CD4-positive, alpha-beta T cell treated with Interleukin-4 for 4 hours (primary cell): ENCODE measurements around the gene HBD.

Source experiments
- DNase-seq: peaks from one replicate; pipeline ENCODE4 v3.0.0-alpha.2; 2020

HBD gene

GRCh38 chr11:5231111-5231510, 3.2 kb downstream of the HBD start:
- no peak for DNase-seq

DNA sequence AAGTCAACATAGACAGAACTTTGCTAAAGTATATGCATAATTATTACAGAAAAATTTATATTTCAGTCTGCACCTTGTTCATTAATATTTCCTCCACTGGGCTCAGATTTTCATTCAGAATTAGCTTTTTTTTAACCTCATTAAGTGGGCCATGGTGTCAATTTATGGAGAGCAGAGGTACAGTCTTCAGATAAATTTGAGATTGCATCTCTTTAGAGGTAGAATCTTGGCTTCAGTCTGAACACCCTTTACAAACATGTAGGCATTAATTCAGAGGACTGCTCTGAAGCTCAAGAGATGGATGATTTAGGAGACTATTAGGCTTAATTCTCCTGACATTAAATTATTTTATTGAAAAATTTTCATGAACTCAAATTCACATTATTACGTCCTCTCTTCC, 4.0 kb downstream of the HBD start:
- no peak for DNase-seq

DNA sequence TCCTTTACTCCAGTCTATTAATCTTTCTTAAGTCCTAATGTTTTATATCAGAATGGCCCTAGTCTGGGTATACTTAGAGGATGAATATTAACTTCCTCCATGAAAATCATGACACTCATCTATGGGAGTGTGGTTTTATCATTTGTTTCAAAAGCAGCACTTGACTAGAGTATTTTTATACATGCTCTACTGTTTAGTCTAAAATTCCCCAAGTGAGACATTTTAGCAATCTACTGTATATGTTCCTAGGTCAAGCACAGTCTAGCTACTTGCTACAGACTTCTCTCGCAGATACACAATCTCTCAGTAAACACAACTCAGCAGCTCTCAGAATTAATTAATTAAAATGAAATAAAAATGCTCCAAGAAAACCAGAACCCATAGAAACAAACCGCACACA, 4.5 kb downstream of the HBD start:
- DNase-seq = no peak

DNA sequence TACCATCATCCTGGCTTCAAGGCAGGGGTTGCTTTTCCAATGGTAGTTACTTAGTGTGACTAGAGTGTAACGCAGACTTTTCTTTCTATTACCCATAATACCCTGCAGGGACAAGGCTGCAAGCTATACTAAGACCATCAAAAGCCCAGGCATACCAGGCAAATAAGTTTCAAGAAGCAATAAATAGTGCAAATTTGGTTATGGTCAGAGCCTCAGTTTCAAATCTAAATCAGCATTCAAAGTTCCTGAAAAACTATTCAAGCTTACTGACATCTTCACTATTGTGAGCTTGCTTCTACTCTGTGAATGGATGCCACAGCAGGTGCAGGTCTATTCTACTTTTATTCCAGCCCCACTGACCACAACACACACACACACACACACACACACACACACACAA, 4.9 kb downstream of the HBD start:
- no peak for DNase-seq

GRCh38 chr11:5228124-5228523, 6.2 kb downstream of the HBD start:
- DNase-seq = no peak

DNA sequence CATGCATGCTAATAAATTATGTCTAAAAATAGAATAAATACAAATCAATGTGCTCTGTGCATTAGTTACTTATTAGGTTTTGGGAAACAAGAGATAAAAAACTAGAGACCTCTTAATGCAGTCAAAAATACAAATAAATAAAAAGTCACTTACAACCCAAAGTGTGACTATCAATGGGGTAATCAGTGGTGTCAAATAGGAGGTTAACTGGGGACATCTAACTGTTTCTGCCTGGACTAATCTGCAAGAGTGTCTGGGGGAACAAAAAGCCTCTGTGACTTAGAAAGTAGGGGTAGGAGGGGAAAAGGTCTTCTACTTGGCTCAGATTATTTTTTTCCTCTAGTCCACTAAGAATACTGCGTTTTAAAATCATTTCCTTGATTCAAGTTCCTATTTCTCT, 6.6 kb downstream of the HBD start:
- DNase-seq = no peak

DNA sequence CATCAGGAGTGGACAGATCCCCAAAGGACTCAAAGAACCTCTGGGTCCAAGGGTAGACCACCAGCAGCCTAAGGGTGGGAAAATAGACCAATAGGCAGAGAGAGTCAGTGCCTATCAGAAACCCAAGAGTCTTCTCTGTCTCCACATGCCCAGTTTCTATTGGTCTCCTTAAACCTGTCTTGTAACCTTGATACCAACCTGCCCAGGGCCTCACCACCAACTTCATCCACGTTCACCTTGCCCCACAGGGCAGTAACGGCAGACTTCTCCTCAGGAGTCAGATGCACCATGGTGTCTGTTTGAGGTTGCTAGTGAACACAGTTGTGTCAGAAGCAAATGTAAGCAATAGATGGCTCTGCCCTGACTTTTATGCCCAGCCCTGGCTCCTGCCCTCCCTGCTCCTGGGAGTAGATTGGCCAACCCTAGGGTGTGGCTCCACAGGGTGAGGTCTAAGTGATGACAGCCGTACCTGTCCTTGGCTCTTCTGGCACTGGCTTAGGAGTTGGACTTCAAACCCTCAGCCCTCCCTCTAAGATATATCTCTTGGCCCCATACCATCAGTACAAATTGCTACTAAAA, 7.5 kb downstream of the HBD start, which contains the start of gene HBB:
Gene HBB (minus strand): TSS at position 340 of the 579 bp plus-strand sequence. CDS start 50 bp downstream, at position 290.
- no peak for DNase-seq

DNA sequence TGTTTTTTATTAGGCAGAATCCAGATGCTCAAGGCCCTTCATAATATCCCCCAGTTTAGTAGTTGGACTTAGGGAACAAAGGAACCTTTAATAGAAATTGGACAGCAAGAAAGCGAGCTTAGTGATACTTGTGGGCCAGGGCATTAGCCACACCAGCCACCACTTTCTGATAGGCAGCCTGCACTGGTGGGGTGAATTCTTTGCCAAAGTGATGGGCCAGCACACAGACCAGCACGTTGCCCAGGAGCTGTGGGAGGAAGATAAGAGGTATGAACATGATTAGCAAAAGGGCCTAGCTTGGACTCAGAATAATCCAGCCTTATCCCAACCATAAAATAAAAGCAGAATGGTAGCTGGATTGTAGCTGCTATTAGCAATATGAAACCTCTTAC, 8.8 kb downstream of the HBD start:
- DNase-seq = no peak

GRCh38 chr11:5224538-5225479, 9.5 kb downstream of the HBD start:
- DNase-seq = no peak

DNA sequence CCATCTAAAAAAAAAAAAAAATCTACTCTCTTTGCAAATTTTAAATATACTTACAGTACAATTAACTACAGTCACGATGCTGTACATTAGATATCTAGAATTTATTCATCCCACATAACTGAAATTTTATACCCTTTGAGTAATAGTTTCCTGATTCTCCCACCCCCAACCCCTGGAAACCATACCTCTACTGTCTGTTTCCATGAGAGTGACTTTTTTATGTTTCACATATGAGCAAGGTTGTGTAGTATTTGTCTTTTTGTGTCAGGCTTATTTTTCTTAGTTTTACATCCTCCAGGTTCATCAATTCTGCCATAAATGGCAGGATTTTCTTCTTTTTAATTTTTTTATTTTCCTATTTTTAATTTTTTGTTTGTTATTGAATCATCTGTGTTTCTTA, 10.6 kb downstream of the HBD start:
- DNase-seq = no peak

- DNase-seq = no peak
Observed at GRCh38 chr11:5223146-5223545, 11.1 kb downstream of the HBD start.

GRCh38 chr11:5210376-5210885, 23.9 kb downstream of the HBD start:
- DNase-seq = no peak

DNA sequence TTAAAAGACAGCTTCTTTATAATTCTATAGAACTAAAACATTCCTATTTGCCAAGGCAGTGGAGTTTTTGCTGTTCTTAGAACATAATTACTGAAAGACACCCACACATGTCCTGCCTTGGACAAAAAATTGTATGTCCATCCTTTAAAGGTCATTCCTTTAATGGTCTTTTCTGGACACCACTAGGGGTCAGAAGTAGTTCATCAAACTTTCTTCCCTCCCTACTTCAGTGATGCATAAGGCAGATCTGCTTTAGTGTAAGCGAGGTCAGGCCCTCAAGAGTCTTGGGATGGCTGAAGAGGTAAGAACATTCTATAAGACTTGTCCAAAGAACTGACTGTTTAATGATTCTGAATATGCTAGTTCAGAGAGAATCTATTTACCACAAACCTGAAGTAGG, 29.5 kb downstream of the HBD start:
- DNase-seq = no peak

GRCh38 chr11:5203366-5203765, 30.9 kb downstream of the HBD start:
- no peak for DNase-seq

DNA sequence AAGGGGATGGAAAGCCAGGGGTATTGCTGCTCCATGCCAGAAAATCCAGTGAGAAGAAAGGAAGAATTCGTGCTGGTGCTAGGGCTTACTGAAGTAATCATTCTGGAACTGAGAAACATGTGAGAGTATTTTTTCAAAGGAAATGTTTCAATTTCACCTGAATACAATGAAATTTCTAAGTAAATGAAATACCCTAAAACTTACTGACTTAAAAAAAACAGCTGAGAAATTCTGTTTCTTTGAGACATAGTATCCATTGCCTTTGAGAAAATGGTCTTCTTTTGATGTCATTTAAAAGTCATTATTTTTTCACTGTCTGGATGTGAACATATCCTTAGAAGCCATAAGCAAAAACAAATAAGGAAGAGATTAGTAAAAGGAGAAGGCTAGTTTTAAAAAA, 33.7 kb downstream of the HBD start, which contains the start of gene OR51V1:
Gene OR51V1 (minus strand): TSS at position 101 of the 400 bp plus-strand sequence. CDS start 0 bp downstream, at position 101.
- DNase-seq = no peak

DNA sequence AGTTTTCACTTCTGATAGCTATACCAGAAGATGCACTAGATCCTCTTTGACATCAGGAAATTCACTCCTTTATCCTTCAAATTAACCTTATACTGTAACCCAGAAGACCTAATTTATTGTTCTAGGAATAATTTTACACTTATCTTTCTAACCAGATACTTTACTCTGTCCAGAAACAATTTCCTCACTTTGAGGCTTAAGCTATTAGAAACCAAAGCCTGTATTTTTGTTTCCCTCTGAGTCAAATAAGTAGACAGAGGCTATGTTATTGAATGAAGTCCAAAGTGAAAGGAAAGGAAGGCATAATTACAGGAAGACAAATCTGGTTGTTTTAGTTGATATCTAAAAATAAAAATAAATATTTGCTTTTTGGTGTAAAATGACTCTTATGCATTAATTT, 36.0 kb downstream of the HBD start:
- DNase-seq = no peak

DNA sequence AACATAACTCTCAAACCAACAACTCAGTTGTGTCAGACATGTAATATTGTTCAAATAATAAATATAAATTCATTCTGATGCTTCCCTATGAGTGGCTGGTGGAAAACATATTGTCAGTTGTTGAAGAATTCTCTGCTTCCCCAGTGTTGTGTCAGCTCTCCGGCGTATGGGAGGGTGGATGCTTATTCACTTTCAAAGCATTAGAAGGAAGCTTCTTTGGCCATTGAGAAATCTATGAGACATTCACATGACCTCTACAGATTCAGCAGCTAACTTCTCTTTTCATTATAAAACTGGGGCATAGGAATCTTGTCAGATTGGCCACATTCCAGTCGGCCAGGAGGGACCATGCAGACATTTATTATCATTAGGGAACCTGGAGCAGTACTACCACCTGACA, 36.7 kb downstream of the HBD start:
- no peak for DNase-seq

GRCh38 chr11:5196731-5197130, 37.6 kb downstream of the HBD start:
- no peak for DNase-seq

- no peak for DNase-seq
Observed at GRCh38 chr11:5196067-5196466, 38.2 kb downstream of the HBD start.

- DNase-seq = no peak
Observed at GRCh38 chr11:5192738-5193137, 41.5 kb downstream of the HBD start.

DNA sequence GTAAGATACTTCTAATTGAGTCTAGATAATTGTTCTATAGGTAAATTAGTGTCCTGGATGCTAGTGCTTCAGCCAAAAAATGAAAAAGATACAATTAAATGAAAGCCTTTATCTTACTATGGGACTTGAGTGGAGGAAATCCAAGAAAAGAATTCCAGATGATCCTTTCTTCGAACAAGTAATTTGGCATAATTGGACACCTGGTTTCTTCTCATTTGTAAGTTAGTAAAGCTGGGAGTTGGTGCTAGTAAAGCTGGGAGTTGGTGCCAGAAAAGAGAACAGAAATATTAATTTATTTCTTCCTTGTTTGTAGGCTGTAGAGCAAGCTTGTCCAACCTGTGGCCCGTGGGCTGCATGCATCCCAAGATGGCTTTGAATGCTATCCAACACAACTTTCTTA, 46.1 kb downstream of the HBD start:
- no peak for DNase-seq
